CD14-positive monocyte (primary cell): ENCODE results near the gene SBSN. TPM values are rescaled to one million over a fixed set of nuclear protein-coding genes. Genes with fewer than 3 reads are reported as not detected.

Experiments
- DNase-seq, 3 donors: peaks; one replicate each; pipeline ENCODE4 v3.0.0-alpha.2; 2011 to 2022
- H2AFZ ChIP-seq: 2 replicates; pipeline ENCODE4 v1.6.0; 2012; ENCODE audit warnings: mild to moderate bottlenecking, low read depth, low read length, inconsistent platforms; ENCODE audit not compliant: insufficient read depth, poor library complexity, severe bottlenecking
- H3K27ac ChIP-seq, 2 donors: 1 replicate in 1 of 2; 2 replicates in 1 of 2; pipeline ENCODE4 v1.5.1; 2012 to 2013; ENCODE audit warnings: low read length in 2 of 2, control low read depth in 1 of 2, inconsistent platforms in 1 of 2, low read depth in 1 of 2, mild to moderate bottlenecking in 1 of 2
- H3K27me3 ChIP-seq, 2 donors: one replicate each; pipeline versions ENCODE4 v1.6.0 to v1.6.1; 2011 to 2013; ENCODE audit warnings: low read length in 2 of 2; ENCODE audit not compliant: control insufficient read depth in 2 of 2, insufficient read depth in 2 of 2
- H3K36me3 ChIP-seq, 2 donors: replicated peaks in 1 of 2; 1 replicate in 1 of 2; 2 replicates in 1 of 2; pipeline versions ENCODE4 v1.5.1 to v1.6.1; 2012 to 2013; ENCODE audit warnings: low read length in 2 of 2, control low read depth in 1 of 2, inconsistent platforms in 1 of 2, mild to moderate bottlenecking in 1 of 2; ENCODE audit not compliant: insufficient read depth in 2 of 2, control insufficient read depth in 1 of 2
- H3K4me1 ChIP-seq, 2 donors: 1 replicate in 1 of 2; 2 replicates in 1 of 2; pipeline versions ENCODE4 v1.5.1 to v1.6.1; 2012 to 2013; ENCODE audit warnings: low read length in 2 of 2, control low read depth in 1 of 2, inconsistent platforms in 1 of 2, mild to moderate bottlenecking in 1 of 2, moderate library complexity in 1 of 2; ENCODE audit not compliant: insufficient read depth in 2 of 2, control insufficient read depth in 1 of 2
- H3K4me2 ChIP-seq: replicated peaks from 2 replicates; pipeline ENCODE3; 2012; ENCODE audit warnings: low read length, moderate library complexity, mild to moderate bottlenecking; ENCODE audit not compliant: poor library complexity, severe bottlenecking; ENCODE audit errors: extremely low read depth
- H3K4me3 ChIP-seq, 3 experiments: fragments of 200-600 bp in 1 of 3; sonication (generic) in 1 of 3; replicated peaks in 1 of 3; 1 replicate in 2 of 3; 2 replicates in 1 of 3; pipeline ENCODE4 v1.5.1; 2011 to 2013; ENCODE audit warnings: low read length in 3 of 3, mild to moderate bottlenecking in 3 of 3, control low read depth in 2 of 3, low read depth in 2 of 3, inconsistent platforms in 1 of 3, moderate library complexity in 1 of 3
- H3K79me2 ChIP-seq: 2 replicates; pipeline ENCODE4 v1.6.0; 2012; ENCODE audit warnings: mild to moderate bottlenecking, control low read depth, inconsistent platforms, low read length, moderate library complexity; ENCODE audit not compliant: insufficient read depth
- H3K9ac ChIP-seq: 2 replicates; pipeline ENCODE4 v1.6.0; 2017; ENCODE audit warnings: low read length, mild to moderate bottlenecking; ENCODE audit not compliant: insufficient read depth, poor library complexity, severe bottlenecking
- H3K9me3 ChIP-seq, 2 donors: replicated peaks in 1 of 2; 1 replicate in 1 of 2; 2 replicates in 1 of 2; pipeline versions ENCODE4 v1.5.1 to v1.6.1; 2012 to 2013; ENCODE audit warnings: low read length in 2 of 2, control low read depth in 1 of 2; ENCODE audit not compliant: control insufficient read depth in 1 of 2, insufficient read depth in 1 of 2
- H4K20me1 ChIP-seq: 2 replicates; pipeline ENCODE4 v1.6.0; 2012; ENCODE audit warnings: mild to moderate bottlenecking, low read length, control low read depth, moderate library complexity; ENCODE audit not compliant: insufficient read depth
- H3K27ac Mint-ChIP-seq, 7 donors: one replicate each; pipeline ENCODE4 v1.8.0; 2020; ENCODE audit warnings: mild to moderate bottlenecking in 7 of 7, mixed read lengths in 7 of 7, moderate library complexity in 6 of 7, inconsistent platforms in 2 of 7
- H3K27me3 Mint-ChIP-seq, 3 donors: one replicate each; pipeline ENCODE4 v1.8.0; 2021 to 2022; ENCODE audit warnings: low read depth in 3 of 3, mild to moderate bottlenecking in 3 of 3, mixed read lengths in 3 of 3, moderate library complexity in 3 of 3, inconsistent platforms in 1 of 3
- H3K36me3 Mint-ChIP-seq, 2 donors: one replicate each; pipeline ENCODE4 v1.8.0; 2020; ENCODE audit warnings: mixed read lengths in 2 of 2, inconsistent platforms in 1 of 2, mild to moderate bottlenecking in 1 of 2
- H3K4me1 Mint-ChIP-seq: one replicate; pipeline ENCODE4 v1.8.0; 2020; ENCODE audit warnings: mild to moderate bottlenecking, mixed read lengths
- H3K4me3 Mint-ChIP-seq, 2 donors: one replicate each; pipeline ENCODE4 v1.8.0; 2020; ENCODE audit warnings: mild to moderate bottlenecking in 2 of 2, mixed read lengths in 2 of 2, moderate library complexity in 1 of 2
- H3K9me3 Mint-ChIP-seq, 7 donors: one replicate each; pipeline ENCODE4 v1.8.0; 2020 to 2022; ENCODE audit warnings: mixed read lengths in 7 of 7, mild to moderate bottlenecking in 6 of 7, moderate library complexity in 6 of 7, inconsistent platforms in 2 of 7
- WGBS: methylation state at CpG from one replicate; pipeline ENCODE4 v1.1.5; 2013; ENCODE audit warnings: missing lambda C conversion rate; ENCODE audit not compliant: insufficient coverage; 5-methylcytosine and 5-hydroxymethylcytosine counted together
- intact Hi-C, 2 donors: fragments of 100-400 bp; cut with micrococcal nuclease; formaldehyde crosslinking; loops; one replicate each; pipeline versions ENCODE4 v1.15.0 to v1.15.1; 2023
- polyA plus RNA-seq, 3 donors: library from polyadenylated mRNA; depleted of rRNA in 1 of 3; unstranded in 2 of 3; stranded (reverse) in 1 of 3; fragments of 300-500 nt in 2 of 3; fragments of >200 nt in 1 of 3; fragmentation: Illumina TruSeq in 2 of 3; gene quantifications; 1 replicate in 2 of 3; 2 replicates in 1 of 3; pipeline ENCODE4 v1.2.3, GENCODE V29; 2012 to 2021
- TF ChIP-seq, protein P1 (sequence below): fragments of 200-600 bp; IDR thresholded peaks from one replicate; pipeline ENCODE4 v1.8.0; 2022; ENCODE audit warnings: antibody characterized with exemption, mild to moderate bottlenecking

SBSN gene
- polyA plus RNA-seq, 3 donors: not detected

GRCh38 chr19:35546532-35546931 is 18.4 kb upstream of the SBSN start:
- peaks cover 0 to 1% (median 0%) of the 10 kb centered on the region in 3 donors for H3K27me3 Mint-ChIP-seq
- peaks cover 21 to 28% of the 10 kb centered on the region in 2 donors for H3K4me1 ChIP-seq
- intact Hi-C loops: loop anchor here in 1 of 2 donors (5.0 kb wide), 1 partner anchor 171 kb away; the partner anchor contains the start of gene KMT2B
- H3K4me1 Mint-ChIP-seq: peaks cover 30% of the 10 kb centered on the region
- no peaks in the 10 kb centered on the region for H3K27me3 ChIP-seq
- no peak overlapping the region for H2AFZ ChIP-seq
- DNase-seq: no peak
- no peaks in the 10 kb centered on the region for H3K9me3 ChIP-seq
- 96% methylated on average over 8 of the region's 8 CpGs for WGBS
- no peak overlapping the region for H3K27ac ChIP-seq
- H3K36me3 Mint-ChIP-seq: peaks cover 26 to 30% of the 10 kb centered on the region in 2 donors
- peak overlapping the region in 2 of 3 experiments; percentile 83 to 90 for H3K4me3 ChIP-seq
- peak overlapping the region in 4 of 7 donors; percentile 10 to 86 (median 52) for H3K27ac Mint-ChIP-seq
- peak overlapping the region; percentile 87 to 90 for H3K4me3 Mint-ChIP-seq
- peak overlapping the region; percentile 96 for H3K4me2 ChIP-seq
- TF ChIP-seq, protein P1, sequence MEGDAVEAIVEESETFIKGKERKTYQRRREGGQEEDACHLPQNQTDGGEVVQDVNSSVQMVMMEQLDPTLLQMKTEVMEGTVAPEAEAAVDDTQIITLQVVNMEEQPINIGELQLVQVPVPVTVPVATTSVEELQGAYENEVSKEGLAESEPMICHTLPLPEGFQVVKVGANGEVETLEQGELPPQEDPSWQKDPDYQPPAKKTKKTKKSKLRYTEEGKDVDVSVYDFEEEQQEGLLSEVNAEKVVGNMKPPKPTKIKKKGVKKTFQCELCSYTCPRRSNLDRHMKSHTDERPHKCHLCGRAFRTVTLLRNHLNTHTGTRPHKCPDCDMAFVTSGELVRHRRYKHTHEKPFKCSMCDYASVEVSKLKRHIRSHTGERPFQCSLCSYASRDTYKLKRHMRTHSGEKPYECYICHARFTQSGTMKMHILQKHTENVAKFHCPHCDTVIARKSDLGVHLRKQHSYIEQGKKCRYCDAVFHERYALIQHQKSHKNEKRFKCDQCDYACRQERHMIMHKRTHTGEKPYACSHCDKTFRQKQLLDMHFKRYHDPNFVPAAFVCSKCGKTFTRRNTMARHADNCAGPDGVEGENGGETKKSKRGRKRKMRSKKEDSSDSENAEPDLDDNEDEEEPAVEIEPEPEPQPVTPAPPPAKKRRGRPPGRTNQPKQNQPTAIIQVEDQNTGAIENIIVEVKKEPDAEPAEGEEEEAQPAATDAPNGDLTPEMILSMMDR: no peak
- peaks cover 8% of the 10 kb centered on the region for H3K79me2 ChIP-seq
- H4K20me1 ChIP-seq: peaks cover 4% of the 10 kb centered on the region
- H3K36me3 ChIP-seq: peaks cover 4 to 9% of the 10 kb centered on the region in 2 donors
- peak overlapping the region; percentile 90 for H3K9ac ChIP-seq
- H3K9me3 Mint-ChIP-seq: no peaks in the 10 kb centered on the region

GRCh38 chr19:35545855-35546381 is 17.8 kb upstream of the SBSN start:
- H3K36me3 ChIP-seq: peaks cover 4 to 9% of the 10 kb centered on the region in 2 donors
- Mint-ChIP-seq H3K9me3 (no peaks in the 10 kb centered on the region), H3K4me1 (peaks cover 30% of the 10 kb centered on the region), H3K36me3 (peaks cover 25 to 26% of the 10 kb centered on the region in 2 donors), H3K4me3 (peak overlapping the region; percentile 87 to 90), H3K27me3 (peaks cover 0 to 1% (median 0%) of the 10 kb centered on the region in 3 donors), H3K27ac (peak overlapping the region in 6 of 7 donors; percentile 12 to 86 (median 65))
- peak overlapping the region; percentile 90 for H3K9ac ChIP-seq
- no peaks in the 10 kb centered on the region for H3K27me3 ChIP-seq
- WGBS: under 1% methylated on average over 23 of the region's 27 CpGs
- H3K9me3 ChIP-seq: no peaks in the 10 kb centered on the region
- intact Hi-C loops: loop anchor here in 1 of 2 donors (5.0 kb wide), 1 partner anchor 171 kb away; the partner anchor contains the start of gene KMT2B
- peaks cover 21 to 28% of the 10 kb centered on the region in 2 donors for H3K4me1 ChIP-seq
- peaks cover 4% of the 10 kb centered on the region for H4K20me1 ChIP-seq
- H3K4me3 ChIP-seq: peak overlapping the region; percentile 81 to 90 (median 83)
- peaks cover 8% of the 10 kb centered on the region for H3K79me2 ChIP-seq
- H3K4me2 ChIP-seq: peak overlapping the region; percentile 96
- H3K27ac ChIP-seq: peak overlapping the region; percentile 4 to 88
- H2AFZ ChIP-seq: peak overlapping the region; percentile 94
- TF ChIP-seq, protein P1: no peak
- no peak for DNase-seq
